Measurements from ENCODE around the gene ATP5F1A. TPM values are rescaled to one million over a fixed set of nuclear protein-coding genes. Genes with fewer than 3 reads are reported as not detected.

The ATP5F1A gene
- total and polyA plus RNA-seq, 2 of the 4 experiments (the other 2 are of a cell fraction) = 543 to 1,085 TPM

- no peak for ATAC-seq (ENCODE audit: low read depth)
- H3K79me1 ChIP-seq (ENCODE audit: low read depth in 1 of 2, low read length in 2 of 2) = peaks cover 17 to 35% of the 10 kb centered on the region in 2 experiments
- H3K9me1 ChIP-seq (ENCODE audit: insufficient read depth, low read length) = peaks cover 8% of the 10 kb centered on the region
- H2BK20ac ChIP-seq (ENCODE audit: low read depth, low read length) = no peak overlapping the region
- no peak overlapping the region for H3K9ac ChIP-seq (ENCODE audit: low read depth, low read length)
- H3K4me3 ChIP-seq (ENCODE audit: insufficient read depth, low read depth, low read length) = no peak overlapping the region
- no peak for DNase-seq
- H3K4me1 ChIP-seq (ENCODE audit: control insufficient read depth, insufficient read depth, low read length) = peaks cover 3% of the 10 kb centered on the region; the same call in 1 of the 2 replicates
- H2BK15ac ChIP-seq (ENCODE audit: low read depth, low read length) = no peak overlapping the region
- no peaks in the 10 kb centered on the region for H3K36me3 ChIP-seq (ENCODE audit: control insufficient read depth, insufficient read depth, low read length)
- intact Hi-C loops (cut with micrococcal nuclease) (no loop called here), in situ Hi-C loops (cut with MboI; ENCODE audit: low sequenced_read_pairs) (no loop called here), dilution Hi-C loops (cut with HindIII; ENCODE audit: low sequenced_read_pairs, unreplicated experiment) (no loop called here)
- H3K4ac ChIP-seq (ENCODE audit: low read depth, low read length) = no peak overlapping the region
- no peaks in the 10 kb centered on the region for H3K27me3 ChIP-seq (ENCODE audit: control insufficient read depth, insufficient read depth, low read length)
- no peak overlapping the region for H2BK120ac ChIP-seq (ENCODE audit: low read depth, low read length)
- no peak overlapping the region for H4K8ac ChIP-seq (ENCODE audit: low read depth in 2 of 2, low read length in 2 of 2)
- H3K9me3 ChIP-seq (ENCODE audit: control insufficient read depth, insufficient read depth, low read length) = no peaks in the 10 kb centered on the region
- no peak overlapping the region for H3K14ac ChIP-seq (replicated peaks; ENCODE audit: low read depth, low read length)
- H3K56ac ChIP-seq (ENCODE audit: extremely low read depth, insufficient read depth, low read length) = no peak overlapping the region
- POLR2A ChIA-PET (ENCODE audit: unreplicated experiment) = no interaction called here
- no TSS peak for BruUV-seq (replicated peaks)
- no peak overlapping the region for H3K18ac ChIP-seq (ENCODE audit: low read depth, low read length)
- no peak overlapping the region for H4K91ac ChIP-seq (ENCODE audit: insufficient read depth, low read depth, low read length)
- CTCF ChIA-PET = no interaction called here
- no peak overlapping the region for H3K23ac ChIP-seq (ENCODE audit: low read depth, low read length)
- no peak overlapping the region for H2AFZ ChIP-seq (replicated peaks; ENCODE audit: low read length, poor library complexity)
- peaks cover 7% of the 10 kb centered on the region for H4K20me1 ChIP-seq (ENCODE audit: insufficient read depth, low read length)
- H4K5ac ChIP-seq (ENCODE audit: low read depth, low read length) = no peak overlapping the region
- H2AK5ac ChIP-seq (ENCODE audit: low read depth, low read length) = no peak overlapping the region
- no peak overlapping the region for H3K4me2 ChIP-seq (ENCODE audit: low read depth, low read length)
- no peak overlapping the region for H3K27ac ChIP-seq (ENCODE audit: insufficient read depth, low read length)
- WGBS, 2 experiments (ENCODE audit: extremely low coverage in 2 of 2, insufficient read length in 1 of 2) = 80% methylated on average over 1 of the region's 3 CpGs; no CpG with 5 or more reads in 1 of the 2 experiments
- peak overlapping the region; percentile 65 for H2AK9ac ChIP-seq (replicated peaks; ENCODE audit: low read depth, low read length, poor library complexity)
- no peak overlapping the region for H2BK5ac ChIP-seq (ENCODE audit: low read depth, low read length, poor library complexity, severe bottlenecking)
- no peak for TF ChIP-seq MAZ (IDR thresholded peaks at IDR 0.05; ENCODE audit: borderline replicate concordance, low read depth, low read length)
- TF ChIP-seq RCOR1 (IDR thresholded peaks at IDR 0.05; ENCODE audit: insufficient replicate concordance, low read length) = no peak
- TF ChIP-seq POLR2A (IDR thresholded peaks at IDR 0.05; ENCODE audit: low read depth, low read length) = no peak
- TF ChIP-seq SMC3 (IDR thresholded peaks at IDR 0.05; ENCODE audit: low read depth, low read length) = no peak
- no peak for TF ChIP-seq MAFK (IDR thresholded peaks at IDR 0.05; ENCODE audit: low read depth, low read length)
- TF ChIP-seq CHD1 (IDR thresholded peaks at IDR 0.05; ENCODE audit: low read depth, low read length) = no peak
- no peak for TF ChIP-seq MXI1 (IDR thresholded peaks at IDR 0.05; ENCODE audit: borderline replicate concordance, low read depth, low read length)
- no peak for TF ChIP-seq ELK1 (IDR thresholded peaks at IDR 0.05; ENCODE audit: borderline replicate concordance, low read depth, low read length)
- no peak for TF ChIP-seq RAD21 (IDR thresholded peaks at IDR 0.05; ENCODE audit: low read length)
- no peak for TF ChIP-seq RFX5 (IDR thresholded peaks at IDR 0.05; ENCODE audit: low read depth, low read length)
- no peak for TF ChIP-seq FOS (IDR thresholded peaks at IDR 0.05; ENCODE audit: low read depth, low read length)
- no peak for TF ChIP-seq CTCF (conservative IDR thresholded peaks at IDR 0.05; ENCODE audit: low read depth, low read length)
- TF ChIP-seq USF2 (IDR thresholded peaks at IDR 0.05; ENCODE audit: low read depth, low read length) = no peak
- TF ChIP-seq CEBPB (IDR thresholded peaks at IDR 0.05; ENCODE audit: low read depth, low read length) = no peak
- no peak for TF ChIP-seq NFE2L2 (IDR thresholded peaks at IDR 0.05; ENCODE audit: low read depth, low read length)
- TF ChIP-seq BHLHE40 (IDR thresholded peaks at IDR 0.05; ENCODE audit: low read depth, low read length) = no peak
Measured at GRCh38 chr18:46060359-46060841, 37.7 kb downstream of the ATP5F1A start.

Measured in IMR-90 (cell line).